Measurements from ENCODE around the gene GGCX. TPM values are rescaled to one million over a fixed set of nuclear protein-coding genes. Genes with fewer than 3 reads are reported as not detected.
"Not testable (repeated sequence)": the region's sequence is repeated elsewhere in the genome, so short reads cannot be mapped to it uniquely, and the experiment has no call there.

The GGCX gene
- total RNA-seq, 2 experiments from 2014 or later: 20.8 to 22.8 TPM

DNA sequence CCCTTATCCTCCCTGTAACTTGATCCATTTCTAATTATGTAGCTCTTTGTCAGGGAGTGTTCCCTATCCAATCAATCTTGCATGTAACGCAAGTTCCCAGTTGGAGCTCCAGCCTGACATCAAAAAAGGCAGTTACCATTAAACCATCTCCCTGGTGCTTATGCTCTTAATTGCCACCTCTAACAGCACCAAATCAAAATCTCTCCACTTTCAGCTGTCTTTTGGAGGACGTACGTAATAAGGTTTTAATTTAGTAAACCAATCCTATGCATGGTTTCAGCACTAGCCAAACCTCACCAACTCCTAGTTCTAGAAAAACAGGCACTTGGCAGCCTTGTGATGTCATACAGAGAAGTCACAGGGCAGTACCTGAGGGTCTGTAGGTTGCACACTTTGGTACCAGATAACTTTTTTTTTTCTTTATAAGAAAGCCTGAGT, 17.0 kb downstream of the GGCX start:
- POLR2A ChIA-PET: interaction anchor here (0.6 kb wide), 1 partner anchor 39 kb away, joined by 4 read pairs; no protein-coding TSS in a partner anchor
- H3K4me3 Mint-ChIP-seq: not testable (repeated sequence)
- CTCF ChIA-PET: interaction anchor here (0.7 to 2.4 kb wide), 6 partner anchors 101 to 153 kb away, joined by 3 to 5 read pairs (median 3); no protein-coding TSS in a partner anchor

DNA sequence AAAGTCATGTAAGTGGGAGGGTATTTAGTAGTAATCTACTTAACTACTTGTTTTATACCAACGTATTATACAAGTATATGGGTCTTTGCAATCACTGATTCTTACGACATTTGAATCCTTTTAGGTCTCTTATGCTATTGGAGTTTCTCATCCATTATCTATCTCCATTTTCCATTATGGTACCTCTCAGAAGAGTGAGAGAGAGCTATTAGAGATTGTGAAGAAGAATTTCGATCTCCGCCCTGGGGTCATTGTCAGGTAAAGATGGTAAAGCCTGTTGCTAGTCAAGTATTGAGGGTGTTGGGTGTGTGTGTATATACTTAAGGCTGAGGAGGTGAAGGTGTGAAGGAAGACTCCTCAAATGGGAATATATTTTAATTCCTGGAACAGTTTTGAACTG, 18.5 kb downstream of the GGCX start:
- ChIA-PET POLR2A (no interaction called here), CTCF (interaction anchor here (2.6 to 5.0 kb wide), 2 partner anchors 8 to 123 kb away, joined by 6 to 40 read pairs; no protein-coding TSS in a partner anchor)
- peaks cover 42% of the 10 kb centered on the region for H3K4me1 Mint-ChIP-seq
- H3K36me3 Mint-ChIP-seq (ENCODE audit: low read depth): peaks cover 71% of the 10 kb centered on the region
- H3K4me3 Mint-ChIP-seq: peak overlapping the region; percentile 10
- peak overlapping the region; percentile 57 for H3K27ac Mint-ChIP-seq
- H3K27me3 Mint-ChIP-seq: no peaks in the 10 kb centered on the region
- no peaks in the 10 kb centered on the region for H3K9me3 Mint-ChIP-seq
- DNase-seq: no peak

More for the DNA sequence above, 17.0 kb downstream of the GGCX start:
- Mint-ChIP-seq H3K36me3 (ENCODE audit: low read depth) (peaks cover 78% of the 10 kb centered on the region), H3K4me1 (peaks cover 39% of the 10 kb centered on the region)
- not testable (repeated sequence) for H3K27ac Mint-ChIP-seq, H3K27me3 Mint-ChIP-seq, H3K9me3 Mint-ChIP-seq, DNase-seq

- H3K9me3 Mint-ChIP-seq: no peaks in the 10 kb centered on the region
- POLR2A ChIA-PET: interaction anchor here (0.7 kb wide), 1 partner anchor 150 kb away, joined by 3 read pairs; no protein-coding TSS in a partner anchor
- CTCF ChIA-PET: interaction anchor here (0.9 to 5.0 kb wide), 4 partner anchors 9 to 151 kb away, joined by 3 to 40 read pairs (median 5); no protein-coding TSS in a partner anchor
- peak overlapping the region; percentile 57 for H3K27ac Mint-ChIP-seq
- H3K27me3 Mint-ChIP-seq: no peaks in the 10 kb centered on the region
- peak overlapping the region; percentile 97 for H3K4me3 Mint-ChIP-seq
- H3K36me3 Mint-ChIP-seq (ENCODE audit: low read depth): peaks cover 67% of the 10 kb centered on the region
- no peak for DNase-seq
- H3K4me1 Mint-ChIP-seq: peaks cover 51% of the 10 kb centered on the region
These were observed 19.4 kb downstream of the GGCX start for GRCh38 chr2:85541753-85542457.

- Mint-ChIP-seq H3K27me3 (no peaks in the 10 kb centered on the region), H3K9me3 (no peaks in the 10 kb centered on the region), H3K4me1 (peaks cover 56% of the 10 kb centered on the region), H3K36me3 (ENCODE audit: low read depth) (peaks cover 63% of the 10 kb centered on the region), H3K27ac (peak overlapping the region; percentile 36), H3K4me3 (peak overlapping the region; percentile 97)
- DNase-seq: no peak
- CTCF ChIA-PET: interaction anchor here (0.9 to 5.0 kb wide), 4 partner anchors 10 to 150 kb away, joined by 3 to 40 read pairs (median 5); no protein-coding TSS in a partner anchor
- POLR2A ChIA-PET: interaction anchor here (0.7 kb wide), 1 partner anchor 150 kb away, joined by 3 read pairs; no protein-coding TSS in a partner anchor
These were observed 20.0 kb downstream of the GGCX start for GRCh38 chr2:85541262-85541661.

- no peak for DNase-seq
- peaks cover 57% of the 10 kb centered on the region for H3K4me1 Mint-ChIP-seq
- peaks cover 55% of the 10 kb centered on the region for H3K36me3 Mint-ChIP-seq (ENCODE audit: low read depth)
- H3K9me3 Mint-ChIP-seq: no peaks in the 10 kb centered on the region
- H3K4me3 Mint-ChIP-seq: peak overlapping the region; percentile 97
- ChIA-PET CTCF (interaction anchor here (1.1 to 5.0 kb wide), 5 partner anchors 11 to 121 kb away, joined by 3 to 40 read pairs (median 6); no protein-coding TSS in a partner anchor), POLR2A (interaction anchor here (0.6 to 0.8 kb wide), 3 partner anchors 68 to 213 kb away, joined by 3 to 4 read pairs (median 4); no protein-coding TSS in a partner anchor)
- peak overlapping the region; percentile 85 for H3K27ac Mint-ChIP-seq
- no peaks in the 10 kb centered on the region for H3K27me3 Mint-ChIP-seq
These were observed 21.1 kb downstream of the GGCX start for GRCh38 chr2:85540133-85540648.

GRCh38 chr2:85539361-85540132, 21.7 kb downstream of the GGCX start:
- H3K4me1 Mint-ChIP-seq: peaks cover 57% of the 10 kb centered on the region
- no peaks in the 10 kb centered on the region for H3K27me3 Mint-ChIP-seq
- DNase-seq: peak; percentile 80
- H3K27ac Mint-ChIP-seq: peak overlapping the region; percentile 96
- peaks cover 50% of the 10 kb centered on the region for H3K36me3 Mint-ChIP-seq (ENCODE audit: low read depth)
- H3K9me3 Mint-ChIP-seq: no peaks in the 10 kb centered on the region
- H3K4me3 Mint-ChIP-seq: peak overlapping the region; percentile 97
- ChIA-PET POLR2A (interaction anchor here (0.6 to 1.3 kb wide), 4 partner anchors 12 to 114 kb away, joined by 3 to 5 read pairs (median 4); no protein-coding TSS in a partner anchor), CTCF (interaction anchor here (0.7 to 5.0 kb wide), 12 partner anchors 10 to 120 kb away, joined by 3 to 40 read pairs (median 4); no protein-coding TSS in a partner anchor)

DNA sequence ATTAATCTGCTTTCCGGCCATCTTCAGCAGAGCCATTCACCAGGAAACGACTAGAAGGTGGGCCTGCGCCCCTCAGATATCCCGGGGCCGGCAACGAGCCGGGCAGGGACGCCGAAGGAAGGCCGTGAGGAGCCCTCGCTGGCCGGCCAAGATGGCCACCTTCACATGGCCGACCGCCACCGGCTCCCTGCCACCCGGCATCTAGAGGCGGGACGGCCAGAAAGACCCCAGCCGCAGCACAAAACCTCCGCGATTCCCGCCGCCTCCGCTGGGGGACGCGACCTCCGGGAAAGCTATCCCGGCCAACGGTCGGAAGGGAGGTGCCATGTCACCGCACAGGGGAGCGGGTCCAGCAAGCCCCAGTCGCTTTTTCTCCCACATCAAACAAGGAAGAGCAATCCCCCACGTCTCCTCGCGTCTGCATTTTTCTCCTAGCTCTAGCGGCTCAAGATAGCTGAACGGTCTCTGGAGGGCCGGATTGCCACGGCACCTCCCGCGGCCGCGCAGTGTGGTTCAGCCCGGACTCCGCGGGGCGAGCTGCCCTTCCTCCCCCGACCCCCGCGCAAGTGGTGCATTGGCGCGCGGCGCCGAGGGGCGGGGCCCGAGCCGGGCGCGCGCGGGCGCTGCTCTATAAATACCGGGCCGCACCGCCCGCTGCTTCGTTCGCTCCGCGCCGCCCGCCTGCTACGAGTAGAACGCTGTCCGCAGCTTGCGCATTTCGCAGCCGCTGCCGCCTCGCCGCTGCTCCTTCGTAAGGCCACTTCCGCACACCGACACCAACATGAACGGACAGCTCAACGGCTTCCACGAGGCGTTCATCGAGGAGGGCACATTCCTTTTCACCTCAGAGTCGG, 22.6 kb downstream of the GGCX start, which contains the start of gene MAT2A:
TSS of gene MAT2A (plus strand) at position 662 of the 854 bp plus-strand sequence. CDS start at position 782, 120 bp downstream.
- peak; percentile 84 for DNase-seq
- CTCF ChIA-PET: interaction anchor here (0.7 to 5.0 kb wide), 14 partner anchors 9 to 119 kb away, joined by 3 to 40 read pairs (median 3); no protein-coding TSS in a partner anchor
- H3K4me1 Mint-ChIP-seq: peaks cover 50% of the 10 kb centered on the region
- no peaks in the 10 kb centered on the region for H3K9me3 Mint-ChIP-seq
- H3K36me3 Mint-ChIP-seq (ENCODE audit: low read depth): peaks cover 42% of the 10 kb centered on the region
- H3K4me3 Mint-ChIP-seq: peak within 1 kb of the TSS; percentile 97
- H3K27me3 Mint-ChIP-seq: no peaks in the 10 kb centered on the region
- POLR2A ChIA-PET: interaction anchor here (0.6 to 1.3 kb wide), 6 partner anchors 11 to 199 kb away, joined by 3 to 8 read pairs (median 4); partner anchors contain the start of gene SH2D6
- peak within 1 kb of the TSS; percentile 96 for H3K27ac Mint-ChIP-seq

- H3K27me3 Mint-ChIP-seq: no peaks in the 10 kb centered on the region
- peak overlapping the region; percentile 97 for H3K4me3 Mint-ChIP-seq
- H3K4me1 Mint-ChIP-seq: peaks cover 44% of the 10 kb centered on the region
- H3K9me3 Mint-ChIP-seq: no peaks in the 10 kb centered on the region
- peaks cover 34% of the 10 kb centered on the region for H3K36me3 Mint-ChIP-seq (ENCODE audit: low read depth)
- peak overlapping the region; percentile 96 for H3K27ac Mint-ChIP-seq
- CTCF ChIA-PET: interaction anchor here (0.7 to 5.0 kb wide), 6 partner anchors 13 to 118 kb away, joined by 3 to 40 read pairs (median 7); no protein-coding TSS in a partner anchor
- DNase-seq: peak; percentile 48
- POLR2A ChIA-PET: interaction anchor here (0.6 to 1.1 kb wide), 3 partner anchors 12 to 198 kb away, joined by 4 to 8 read pairs (median 4); partner anchors contain the start of gene SH2D6
These were observed 23.4 kb downstream of the GGCX start for GRCh38 chr2:85537600-85538506.

DNA sequence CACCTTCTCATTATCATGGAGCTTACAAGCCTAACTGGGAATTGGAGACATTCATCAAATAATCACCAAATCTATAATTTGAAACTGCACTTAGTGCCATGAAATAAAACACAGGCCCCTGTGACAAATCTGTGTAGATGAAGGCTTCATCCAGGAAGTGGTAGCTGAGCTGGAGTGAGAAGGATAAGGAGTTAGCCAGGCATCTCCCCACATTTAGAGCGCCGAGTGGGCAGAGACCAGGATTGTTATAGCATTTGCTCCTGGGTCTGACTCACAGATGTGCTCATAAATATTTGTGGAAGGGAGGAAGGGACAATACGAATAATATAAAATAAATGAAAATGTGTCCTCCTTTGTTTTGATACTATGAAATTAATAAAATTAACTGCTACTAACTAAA, 24.8 kb downstream of the GGCX start:
- no peaks in the 10 kb centered on the region for H3K9me3 Mint-ChIP-seq
- peaks cover 30% of the 10 kb centered on the region for H3K4me1 Mint-ChIP-seq
- ChIA-PET CTCF (interaction anchor here (1.1 to 3.2 kb wide), 3 partner anchors 17 to 117 kb away, joined by 4 to 11 read pairs (median 5); no protein-coding TSS in a partner anchor), POLR2A (no interaction called here)
- no peaks in the 10 kb centered on the region for H3K27me3 Mint-ChIP-seq
- H3K4me3 Mint-ChIP-seq: no peak overlapping the region
- H3K27ac Mint-ChIP-seq: no peak overlapping the region
- peaks cover 20% of the 10 kb centered on the region for H3K36me3 Mint-ChIP-seq (ENCODE audit: low read depth)
- DNase-seq: no peak

- ChIA-PET CTCF (interaction anchor here (0.5 to 1.2 kb wide), 2 partner anchors 12 to 17 kb away, joined by 3 to 6 read pairs; no protein-coding TSS in a partner anchor), POLR2A (no interaction called here)
- Mint-ChIP-seq H3K4me1 (peaks cover 18% of the 10 kb centered on the region), H3K9me3 (no peaks in the 10 kb centered on the region), H3K36me3 (ENCODE audit: low read depth) (peaks cover 4% of the 10 kb centered on the region), H3K4me3 (no peak overlapping the region), H3K27me3 (no peaks in the 10 kb centered on the region), H3K27ac (no peak overlapping the region)
- no peak for DNase-seq
These were observed 26.4 kb downstream of the GGCX start for GRCh38 chr2:85534881-85535280.

Measured in activated CD4-positive, alpha-beta T cell treated with anti-CD3 and anti-CD28 coated beads, Interleukin-2, amount 10 ng/mL, durations not matched to agents 7 days and 5 days (primary cell).